Activated T-cell treated with anti-CD3 and anti-CD28 coated beads, Interleukin-2, amount 50 U/mL, for 24 hours (primary cell): ENCODE results near the gene CERS1.

Source experiments
- DNase-seq: peaks from one replicate; pipeline ENCODE4 v3.0.0-alpha.2; 2020
- H3K27ac Mint-ChIP-seq: 2 replicates; pipeline ENCODE4 v1.8.0; 2020; ENCODE audit warnings: mild to moderate bottlenecking, mixed read lengths
- H3K27me3 Mint-ChIP-seq: 2 replicates; pipeline ENCODE4 v1.8.0; 2020; ENCODE audit warnings: mixed read lengths
- H3K36me3 Mint-ChIP-seq: 2 replicates; pipeline ENCODE4 v1.8.0; 2020; ENCODE audit warnings: low read depth, mixed read lengths
- H3K4me1 Mint-ChIP-seq: 2 replicates; pipeline ENCODE4 v1.8.0; 2020; ENCODE audit warnings: low read depth, mixed read lengths
- H3K4me3 Mint-ChIP-seq: 2 replicates; pipeline ENCODE4 v1.8.0; 2020; ENCODE audit warnings: mild to moderate bottlenecking, moderate library complexity, mixed read lengths
- H3K9me3 Mint-ChIP-seq: 2 replicates; pipeline ENCODE4 v1.8.0; 2020; ENCODE audit warnings: mixed read lengths

Gene CERS1

GRCh38 chr19:18863843-18864362 is 32.1 kb downstream of the CERS1 start:
- no peak overlapping the region for H3K4me3 Mint-ChIP-seq
- no peaks in the 10 kb centered on the region for H3K4me1 Mint-ChIP-seq
- DNase-seq = no peak
- H3K9me3 Mint-ChIP-seq = no peaks in the 10 kb centered on the region
- H3K36me3 Mint-ChIP-seq = peaks cover 94% of the 10 kb centered on the region
- H3K27ac Mint-ChIP-seq = no peak overlapping the region
- no peaks in the 10 kb centered on the region for H3K27me3 Mint-ChIP-seq

GRCh38 chr19:18862976-18863842 is 32.7 kb downstream of the CERS1 start:
- no peak for DNase-seq
- no peaks in the 10 kb centered on the region for H3K4me1 Mint-ChIP-seq
- H3K4me3 Mint-ChIP-seq = no peak overlapping the region
- no peak overlapping the region for H3K27ac Mint-ChIP-seq
- peaks cover 97% of the 10 kb centered on the region for H3K36me3 Mint-ChIP-seq
- no peaks in the 10 kb centered on the region for H3K9me3 Mint-ChIP-seq
- H3K27me3 Mint-ChIP-seq = no peaks in the 10 kb centered on the region

DNA sequence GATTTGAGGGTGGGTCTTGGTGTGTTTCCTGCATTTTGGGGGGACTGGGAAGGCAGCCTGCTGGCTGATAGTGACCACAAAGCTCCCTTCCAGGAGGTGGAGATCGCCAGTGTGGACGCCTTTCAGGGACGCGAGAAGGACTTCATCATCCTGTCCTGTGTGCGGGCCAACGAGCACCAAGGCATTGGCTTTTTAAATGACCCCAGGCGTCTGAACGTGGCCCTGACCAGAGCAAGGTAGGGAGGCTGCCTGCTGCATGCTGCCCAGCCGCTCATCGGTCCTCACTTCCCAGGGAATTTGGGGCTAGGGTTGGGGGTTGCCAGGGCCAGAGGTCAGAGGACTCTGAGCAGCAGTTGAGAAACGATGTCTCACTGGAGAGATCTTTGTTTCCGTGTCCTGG is 34.0 kb downstream of the CERS1 start:
- no peaks in the 10 kb centered on the region for H3K27me3 Mint-ChIP-seq
- no peak for DNase-seq
- H3K9me3 Mint-ChIP-seq = no peaks in the 10 kb centered on the region
- H3K4me1 Mint-ChIP-seq = no peaks in the 10 kb centered on the region
- H3K4me3 Mint-ChIP-seq = no peak overlapping the region
- H3K27ac Mint-ChIP-seq = peak overlapping the region; percentile 33
- H3K36me3 Mint-ChIP-seq = peaks cover 97% of the 10 kb centered on the region

GRCh38 chr19:18861235-18861634 is 34.7 kb downstream of the CERS1 start:
- Mint-ChIP-seq H3K27me3 (no peaks in the 10 kb centered on the region), H3K36me3 (peaks cover 98% of the 10 kb centered on the region), H3K9me3 (no peaks in the 10 kb centered on the region), H3K27ac (no peak overlapping the region), H3K4me1 (no peaks in the 10 kb centered on the region), H3K4me3 (no peak overlapping the region)
- no peak for DNase-seq

GRCh38 chr19:18860725-18861124 is 35.2 kb downstream of the CERS1 start:
- Mint-ChIP-seq H3K9me3 (no peaks in the 10 kb centered on the region), H3K36me3 (peaks cover 98% of the 10 kb centered on the region), H3K27me3 (no peaks in the 10 kb centered on the region), H3K4me3 (no peak overlapping the region), H3K4me1 (no peaks in the 10 kb centered on the region), H3K27ac (no peak overlapping the region)
- no peak for DNase-seq

DNA sequence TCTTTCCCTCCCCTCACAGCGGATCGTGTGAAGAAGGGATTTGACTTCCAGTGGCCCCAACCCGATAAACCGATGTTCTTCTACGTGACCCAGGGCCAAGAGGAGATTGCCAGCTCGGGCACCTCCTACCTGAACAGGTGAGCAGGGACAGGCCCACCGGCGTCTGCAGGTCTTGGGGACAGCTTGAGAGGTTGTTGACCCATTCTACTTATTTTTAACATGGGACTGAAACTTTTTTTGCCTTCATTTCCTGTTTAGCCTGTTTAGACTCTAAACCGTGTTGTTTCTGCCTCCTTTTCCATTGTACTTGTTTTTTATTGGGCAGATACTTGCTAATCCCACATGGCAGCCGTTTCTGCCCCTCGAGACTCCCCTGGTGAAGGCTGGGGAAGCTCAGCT is 35.7 kb downstream of the CERS1 start:
- Mint-ChIP-seq H3K36me3 (peaks cover 98% of the 10 kb centered on the region), H3K4me3 (no peak overlapping the region), H3K4me1 (no peaks in the 10 kb centered on the region), H3K27ac (no peak overlapping the region), H3K9me3 (no peaks in the 10 kb centered on the region), H3K27me3 (no peaks in the 10 kb centered on the region)
- no peak for DNase-seq

GRCh38 chr19:18859676-18860301 is 36.2 kb downstream of the CERS1 start:
- Mint-ChIP-seq H3K4me3 (no peak overlapping the region), H3K9me3 (no peaks in the 10 kb centered on the region), H3K4me1 (no peaks in the 10 kb centered on the region), H3K27me3 (no peaks in the 10 kb centered on the region), H3K36me3 (peaks cover 98% of the 10 kb centered on the region), H3K27ac (no peak overlapping the region)
- DNase-seq = no peak

DNA sequence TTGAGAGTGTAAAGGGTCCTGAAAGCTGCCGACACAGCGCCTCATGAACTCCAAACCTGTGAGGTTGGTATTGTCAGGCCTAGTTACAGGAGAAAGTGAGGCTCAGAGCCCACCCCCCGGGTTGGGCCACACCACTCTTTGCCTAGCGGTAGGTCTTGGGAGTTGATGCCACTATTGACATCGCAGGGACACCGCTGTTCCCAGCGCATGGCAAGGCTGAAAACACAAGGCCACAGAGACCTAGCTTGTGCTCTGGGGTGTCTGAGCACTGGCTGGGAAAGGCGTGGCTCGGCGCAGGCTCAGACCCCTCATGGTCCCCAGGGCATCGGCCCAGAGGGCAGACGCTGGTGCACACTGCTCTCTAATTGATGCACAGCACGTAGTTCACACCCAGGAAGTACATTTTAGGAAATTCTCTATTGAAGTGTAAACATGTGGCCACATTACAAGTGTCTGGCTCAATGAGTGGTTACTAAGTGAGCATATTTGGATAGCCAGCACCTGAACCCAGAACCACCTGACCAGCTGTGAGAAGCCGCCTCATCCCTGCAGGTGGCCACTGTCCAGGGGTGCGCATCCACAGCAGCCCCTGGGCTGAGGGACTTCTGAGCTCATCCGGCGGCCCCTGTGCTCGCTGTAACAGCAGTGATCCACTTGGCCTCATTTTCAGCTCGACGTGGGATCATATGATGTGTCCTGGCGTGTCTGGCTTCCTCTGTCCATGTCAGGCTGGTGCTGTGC is 36.9 kb downstream of the CERS1 start:
- Mint-ChIP-seq H3K27me3 (no peaks in the 10 kb centered on the region), H3K27ac (no peak overlapping the region), H3K4me3 (no peak overlapping the region), H3K9me3 (no peaks in the 10 kb centered on the region), H3K4me1 (no peaks in the 10 kb centered on the region), H3K36me3 (peaks cover 99% of the 10 kb centered on the region)
- DNase-seq = no peak

- DNase-seq = no peak
- Mint-ChIP-seq H3K27me3 (no peaks in the 10 kb centered on the region), H3K4me3 (no peak overlapping the region), H3K36me3 (peaks cover 97% of the 10 kb centered on the region), H3K9me3 (no peaks in the 10 kb centered on the region), H3K4me1 (no peaks in the 10 kb centered on the region), H3K27ac (no peak overlapping the region)
Observed at GRCh38 chr19:18857223-18857622, 38.7 kb downstream of the CERS1 start.

DNA sequence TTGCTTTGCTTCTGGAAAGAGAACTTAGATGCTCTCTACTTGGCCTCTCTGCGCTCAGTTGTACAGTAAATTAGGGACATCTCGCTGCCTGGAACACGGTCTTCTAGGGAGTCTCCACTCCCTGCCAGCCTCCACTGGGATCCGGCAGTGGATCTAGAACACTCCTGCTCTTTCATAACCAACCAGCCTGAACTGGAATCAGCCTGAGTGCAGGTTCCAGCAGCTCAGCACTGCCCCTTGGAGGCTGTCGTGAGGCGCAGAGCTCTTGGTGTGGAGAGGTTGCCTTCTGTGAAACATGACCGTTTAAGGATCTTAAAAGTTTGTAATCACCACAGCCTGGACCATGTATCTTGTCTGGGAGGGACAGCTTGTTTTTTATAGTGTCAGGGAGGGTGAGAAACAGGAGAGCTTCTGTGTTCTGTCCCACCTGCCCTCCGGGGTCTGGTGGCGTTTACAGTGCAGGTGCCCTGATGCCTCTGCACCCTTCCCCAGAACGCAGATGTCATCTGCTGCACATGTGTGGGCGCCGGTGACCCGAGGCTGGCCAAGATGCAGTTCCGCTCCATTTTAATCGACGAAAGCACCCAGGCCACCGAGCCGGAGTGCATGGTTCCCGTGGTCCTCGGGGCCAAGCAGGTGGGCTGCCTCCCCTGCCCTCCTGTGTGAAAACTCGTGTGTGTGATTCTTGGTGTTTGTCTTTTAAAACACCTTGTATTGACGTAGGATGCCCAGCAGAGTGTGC is 39.4 kb downstream of the CERS1 start:
- H3K4me3 Mint-ChIP-seq = no peak overlapping the region
- H3K27me3 Mint-ChIP-seq = no peaks in the 10 kb centered on the region
- no peaks in the 10 kb centered on the region for H3K4me1 Mint-ChIP-seq
- no peak for DNase-seq
- no peak overlapping the region for H3K27ac Mint-ChIP-seq
- H3K9me3 Mint-ChIP-seq = no peaks in the 10 kb centered on the region
- H3K36me3 Mint-ChIP-seq = peaks cover 97% of the 10 kb centered on the region

DNA sequence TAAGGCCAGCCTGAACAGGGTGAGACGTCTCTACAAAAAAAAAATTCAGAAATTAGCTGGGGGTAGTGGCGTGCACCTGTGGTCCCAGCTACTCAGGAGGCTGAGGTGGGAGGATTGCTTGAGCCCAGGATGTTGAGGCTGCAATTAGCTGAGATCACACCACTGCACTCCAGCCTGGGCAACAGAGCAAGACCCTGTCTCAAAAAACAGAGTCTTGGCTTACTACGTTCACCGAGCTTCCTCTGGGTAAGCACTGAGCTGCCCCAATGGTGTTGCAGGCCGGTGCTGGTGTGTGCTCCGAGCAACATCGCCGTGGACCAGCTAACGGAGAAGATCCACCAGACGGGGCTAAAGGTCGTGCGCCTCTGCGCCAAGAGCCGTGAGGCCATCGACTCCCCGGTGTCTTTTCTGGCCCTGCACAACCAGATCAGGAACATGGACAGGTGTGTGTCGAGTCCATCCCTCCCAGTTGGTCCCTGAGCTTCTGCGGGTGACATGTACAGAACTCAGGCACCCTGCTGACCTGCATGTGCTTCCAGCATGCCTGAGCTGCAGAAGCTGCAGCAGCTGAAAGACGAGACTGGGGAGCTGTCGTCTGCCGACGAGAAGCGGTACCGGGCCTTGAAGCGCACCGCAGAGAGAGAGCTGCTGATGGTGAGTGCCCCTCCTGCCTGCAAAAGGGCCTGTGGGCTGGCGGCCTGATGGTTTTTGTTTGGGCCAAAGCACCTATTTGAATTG is 40.1 kb downstream of the CERS1 start:
- no peak overlapping the region for H3K4me3 Mint-ChIP-seq
- H3K36me3 Mint-ChIP-seq = peaks cover 97% of the 10 kb centered on the region
- H3K27ac Mint-ChIP-seq = no peak overlapping the region

DNA sequence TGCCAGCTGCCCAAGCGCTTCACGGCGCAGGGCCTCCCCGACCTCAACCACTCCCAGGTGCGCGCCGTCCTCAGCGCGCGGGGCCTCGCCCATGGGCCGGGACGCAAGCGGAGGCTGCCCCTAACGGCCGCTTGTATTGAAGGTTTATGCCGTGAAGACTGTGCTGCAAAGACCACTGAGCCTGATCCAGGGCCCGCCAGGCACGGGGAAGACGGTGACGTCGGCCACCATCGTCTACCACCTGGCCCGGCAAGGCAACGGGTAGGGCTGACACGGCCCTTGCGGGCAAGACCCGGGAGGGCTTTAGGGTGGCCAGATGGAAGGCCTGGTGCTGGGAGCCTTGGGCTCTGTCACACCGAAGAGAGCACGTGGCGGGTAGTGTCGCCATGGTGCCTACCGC is 41.0 kb downstream of the CERS1 start:
- Mint-ChIP-seq H3K27ac (no peak overlapping the region), H3K27me3 (no peaks in the 10 kb centered on the region), H3K36me3 (peaks cover 97% of the 10 kb centered on the region), H3K9me3 (no peaks in the 10 kb centered on the region), H3K4me1 (peaks cover 4% of the 10 kb centered on the region), H3K4me3 (no peak overlapping the region)
- no peak for DNase-seq

More for the DNA sequence above, 40.1 kb downstream of the CERS1 start:
- H3K27me3 Mint-ChIP-seq = no peaks in the 10 kb centered on the region
- DNase-seq = no peak
- no peaks in the 10 kb centered on the region for H3K9me3 Mint-ChIP-seq
- no peaks in the 10 kb centered on the region for H3K4me1 Mint-ChIP-seq

DNA sequence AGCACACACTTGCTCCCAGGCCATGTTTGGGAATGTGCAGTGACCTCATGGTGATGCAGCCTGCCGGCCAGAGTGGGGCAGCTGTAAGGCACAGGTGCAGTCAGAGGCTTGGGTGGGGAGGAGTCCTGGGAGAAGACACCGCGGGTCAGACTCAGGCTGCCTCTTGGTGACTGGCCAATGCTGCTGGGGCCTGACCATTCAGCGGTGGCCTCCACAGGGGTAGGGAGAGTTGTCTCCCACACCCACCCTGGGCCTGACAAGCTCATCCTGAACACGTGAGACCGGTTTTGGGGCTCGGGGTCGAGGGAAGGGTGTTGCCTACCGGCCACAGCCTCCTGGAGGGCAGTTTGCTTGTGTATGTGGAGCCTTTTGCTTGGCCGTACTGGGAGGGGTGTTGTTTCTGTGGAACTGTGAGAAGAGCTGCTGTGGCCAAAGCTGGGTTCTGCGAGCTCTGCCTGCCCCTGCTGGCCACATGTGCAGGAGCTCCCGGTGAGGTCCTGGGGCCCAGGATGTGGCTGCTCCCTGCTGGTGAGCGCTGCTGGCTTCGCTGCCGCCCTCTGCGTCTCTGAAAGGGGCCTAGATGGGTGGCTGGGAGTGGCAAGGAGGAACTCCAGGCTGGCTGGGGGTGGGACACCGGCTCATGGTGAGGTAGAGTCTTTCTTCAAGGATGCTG is 42.1 kb downstream of the CERS1 start:
- Mint-ChIP-seq H3K27me3 (no peaks in the 10 kb centered on the region), H3K27ac (no peak overlapping the region), H3K36me3 (peaks cover 97% of the 10 kb centered on the region), H3K9me3 (no peaks in the 10 kb centered on the region), H3K4me1 (peaks cover 13% of the 10 kb centered on the region), H3K4me3 (no peak overlapping the region)
- no peak for DNase-seq
